Measurements from ENCODE around the gene SPRYD3.

Gene SPRYD3

GRCh38 chr12:53042607-53043454 lies 36.4 kb downstream of the SPRYD3 start:
- Histone ChIP-seq H3K27ac (ENCODE audit: low read depth, low read length) (no peak overlapping the region), H3F3A (ENCODE audit: insufficient read depth) (peaks cover 29% of the 10 kb centered on the region), H3K9me2 (replicated peaks; ENCODE audit: insufficient read depth, low read length) (no peaks in the 10 kb centered on the region), H3K79me2 (ENCODE audit: insufficient read depth, low read length) (no peaks in the 10 kb centered on the region), H3K4me2 (ENCODE audit: low read depth, low read length, poor library complexity, severe bottlenecking) (no peak overlapping the region), H3K9me3 (ENCODE audit: insufficient read depth, low read length) (no peaks in the 10 kb centered on the region), H3K9ac (ENCODE audit: low read length) (no peak overlapping the region), H2AFZ (ENCODE audit: low read depth, low read length, severe bottlenecking) (no peak overlapping the region), H4K20me1 (ENCODE audit: low read depth, low read length) (no peaks in the 10 kb centered on the region), H3K27me3 (ENCODE audit: low read length) (no peaks in the 10 kb centered on the region), H3K36me3 (ENCODE audit: low read length) (peaks cover 19% of the 10 kb centered on the region), H3K4me3 (ENCODE audit: insufficient read depth, low read length, poor library complexity, severe bottlenecking) (no peak overlapping the region)
- TF ChIP-seq EZH2phosphoT487 (conservative IDR thresholded peaks at IDR 0.05; ENCODE audit: low read length) (no peak), CTCF (IDR thresholded peaks at IDR 0.05; ENCODE audit: insufficient read depth, low read length, poor library complexity, severe bottlenecking) (no peak)

- no peak for TF ChIP-seq EZH2phosphoT487 (conservative IDR thresholded peaks at IDR 0.05; ENCODE audit: low read length)
- no peak for TF ChIP-seq CTCF (IDR thresholded peaks at IDR 0.05; ENCODE audit: insufficient read depth, low read length, poor library complexity, severe bottlenecking)
- Histone ChIP-seq H3K4me2 (ENCODE audit: low read depth, low read length, poor library complexity, severe bottlenecking) (no peak overlapping the region), H3K9me3 (ENCODE audit: insufficient read depth, low read length) (no peaks in the 10 kb centered on the region), H3K36me3 (ENCODE audit: low read length) (peaks cover 30% of the 10 kb centered on the region), H3K27me3 (ENCODE audit: low read length) (no peaks in the 10 kb centered on the region), H3K27ac (ENCODE audit: low read depth, low read length) (no peak overlapping the region), H3K79me2 (ENCODE audit: insufficient read depth, low read length) (no peaks in the 10 kb centered on the region), H4K20me1 (ENCODE audit: low read depth, low read length) (no peaks in the 10 kb centered on the region), H2AFZ (ENCODE audit: low read depth, low read length, severe bottlenecking) (no peak overlapping the region), H3K9me2 (replicated peaks; ENCODE audit: insufficient read depth, low read length) (no peaks in the 10 kb centered on the region), H3K4me3 (ENCODE audit: insufficient read depth, low read length, poor library complexity, severe bottlenecking) (no peak overlapping the region), H3F3A (ENCODE audit: insufficient read depth) (peaks cover 41% of the 10 kb centered on the region), H3K9ac (ENCODE audit: low read length) (no peak overlapping the region)
Measured at GRCh38 chr12:53039851-53040250, 39.3 kb downstream of the SPRYD3 start.

GRCh38 chr12:53036802-53037201 lies 42.4 kb downstream of the SPRYD3 start:
- H3K9me2 ChIP-seq (replicated peaks; ENCODE audit: insufficient read depth, low read length) = no peaks in the 10 kb centered on the region
- H3K79me2 ChIP-seq (ENCODE audit: insufficient read depth, low read length) = no peaks in the 10 kb centered on the region; the same call in 1 of the 2 replicates
- no peak for TF ChIP-seq EZH2phosphoT487 (conservative IDR thresholded peaks at IDR 0.05; ENCODE audit: low read length)
- TF ChIP-seq CTCF (IDR thresholded peaks at IDR 0.05; ENCODE audit: insufficient read depth, low read length, poor library complexity, severe bottlenecking) = no peak
- no peaks in the 10 kb centered on the region for H3K27me3 ChIP-seq (ENCODE audit: low read length)
- H3K9me3 ChIP-seq (ENCODE audit: insufficient read depth, low read length) = no peaks in the 10 kb centered on the region
- H3K4me3 ChIP-seq (ENCODE audit: insufficient read depth, low read length, poor library complexity, severe bottlenecking) = no peak overlapping the region
- no peaks in the 10 kb centered on the region for H4K20me1 ChIP-seq (ENCODE audit: low read depth, low read length)
- H3K4me2 ChIP-seq (ENCODE audit: low read depth, low read length, poor library complexity, severe bottlenecking) = no peak overlapping the region
- peaks cover 40% of the 10 kb centered on the region for H3K36me3 ChIP-seq (ENCODE audit: low read length)
- H3K27ac ChIP-seq (ENCODE audit: low read depth, low read length) = no peak overlapping the region
- H3K9ac ChIP-seq (ENCODE audit: low read length) = no peak overlapping the region
- H2AFZ ChIP-seq (ENCODE audit: low read depth, low read length, severe bottlenecking) = no peak overlapping the region
- H3F3A ChIP-seq (ENCODE audit: insufficient read depth) = peaks cover 32% of the 10 kb centered on the region; the same call in 1 of the 2 replicates
